SK-N-SH (cell line): ENCODE results near the gene KLHL4. TPM values are rescaled to one million over a fixed set of nuclear protein-coding genes. Genes with fewer than 3 reads are reported as not detected.
A peak's percentile ranks its signal among the peaks of the same experiment; 100 is the strongest.

Experiments
- CTCF ChIA-PET: fragments of 300-600, 350-600 bp; formaldehyde crosslinking; extraction: SDS; loops from one replicate; lab custom pipeline; 2021; lab: Yijun Ruan, JAX
- POLR2A ChIA-PET: fragments of 350-600 bp; sonication (Branson Sonifier 250); formaldehyde crosslinking; extraction: SDS; loops from one replicate; lab custom pipeline; 2020; ENCODE audit warnings: antibody characterized with exemption, inconsistent platforms; lab: Yijun Ruan, JAX
- DNase-seq: peaks from one replicate; pipeline ENCODE4 v3.0.0; 2012
- H2AFZ ChIP-seq: fragments of 200-600 bp; sonication (generic); 2 replicates; pipeline ENCODE4 v1.8.1; 2016; ENCODE audit warnings: antibody characterized with exemption, mild to moderate bottlenecking, low read depth
- H3F3A ChIP-seq: fragments of 200-600 bp; sonication (generic); replicated peaks from 2 replicates; pipeline ENCODE3; 2016; ENCODE audit warnings: antibody characterized with exemption, mild to moderate bottlenecking; ENCODE audit not compliant: insufficient read depth
- H3K27ac ChIP-seq, 2 experiments: fragments of 200-500 bp in 1 of 2; fragments of 200-600 bp in 1 of 2; sonication (Bioruptor generic) in 1 of 2; sonication (generic), shearing (Covaris generic) in 1 of 2; 2 replicates each; pipeline versions ENCODE4 v1.5.1 to v1.6.1; 2014 to 2016; ENCODE audit warnings: low read depth in 2 of 2, inconsistent platforms in 1 of 2, low read length in 1 of 2, mild to moderate bottlenecking in 1 of 2, mixed read lengths in 1 of 2
- H3K27me3 ChIP-seq: fragments of 200-600 bp; sonication (generic), shearing (Covaris generic); 2 replicates; pipeline ENCODE4 v1.6.1; 2016; ENCODE audit warnings: mixed run types; ENCODE audit not compliant: insufficient read depth
- H3K36me3 ChIP-seq, 2 experiments: fragments of 200-500 bp in 1 of 2; fragments of 200-600 bp in 1 of 2; sonication (Bioruptor generic) in 1 of 2; sonication (generic) in 1 of 2; replicated peaks in 1 of 2; 2 replicates each; pipeline versions ENCODE3 to v1.5.1; 2014 to 2016; ENCODE audit warnings: low read length in 1 of 2, mild to moderate bottlenecking in 1 of 2; ENCODE audit not compliant: insufficient read depth in 2 of 2, control insufficient read depth in 1 of 2
- H3K4me1 ChIP-seq, 2 experiments: fragments of 200-500 bp in 1 of 2; fragments of 200-600 bp in 1 of 2; sonication (Bioruptor generic) in 1 of 2; sonication (generic), shearing (Covaris generic) in 1 of 2; 2 replicates each; pipeline versions ENCODE4 v1.5.1 to v1.6.1; 2014 to 2016; ENCODE audit warnings: low read depth in 1 of 2, low read length in 1 of 2, mixed run types in 1 of 2; ENCODE audit not compliant: insufficient read depth in 2 of 2, control insufficient read depth in 1 of 2
- H3K4me2 ChIP-seq: fragments of 200-600 bp; sonication (generic), shearing (Covaris generic); 2 replicates; pipeline ENCODE4 v1.6.1; 2017; ENCODE audit warnings: mixed run types
- H3K4me3 ChIP-seq, 2 experiments: fragments of 200-500 bp in 1 of 2; fragments of 200-600 bp in 1 of 2; sonication (Bioruptor generic) in 1 of 2; sonication (generic), shearing (Covaris generic) in 1 of 2; 2 replicates each; pipeline versions ENCODE4 v1.5.1 to v1.8.1; 2014 to 2016; ENCODE audit warnings: low read depth in 2 of 2, inconsistent platforms in 1 of 2, low read length in 1 of 2, mild to moderate bottlenecking in 1 of 2, mixed read lengths in 1 of 2, moderate library complexity in 1 of 2
- H3K79me2 ChIP-seq: fragments of 200-600 bp; sonication (generic); 2 replicates; pipeline ENCODE4 v1.8.1; 2017; ENCODE audit warnings: mild to moderate bottlenecking; ENCODE audit not compliant: insufficient read depth
- H3K9ac ChIP-seq: fragments of 200-600 bp; sonication (generic); 2 replicates; pipeline ENCODE4 v1.6.1; 2017; ENCODE audit warnings: mixed run types
- H3K9me2 ChIP-seq: fragments of 200-600 bp; sonication (generic); 2 replicates; pipeline ENCODE4 v1.6.1; 2017; ENCODE audit warnings: mixed run types
- H3K9me3 ChIP-seq: fragments of 200-600 bp; sonication (generic); 2 replicates; pipeline ENCODE4 v1.6.1; 2017; ENCODE audit warnings: mixed run types, mild to moderate bottlenecking, moderate library complexity
- H4K20me1 ChIP-seq: fragments of 200-600 bp; sonication (generic); 2 replicates; pipeline ENCODE4 v1.6.1; 2017; ENCODE audit warnings: mild to moderate bottlenecking, mixed run types; ENCODE audit not compliant: insufficient read depth
- ELF1 ChIP-seq: IDR thresholded peaks from 2 replicates; pipeline ENCODE4 v1.4.0; 2012
- EP300 ChIP-seq, 2 experiments: IDR thresholded peaks; 2 replicates each; pipeline versions ENCODE4 v1.4.0 to v1.6.1; 2012; ENCODE audit warnings: borderline replicate concordance in 1 of 2, low read depth in 1 of 2, low read length in 1 of 2
- MXI1 ChIP-seq: IDR thresholded peaks from 2 replicates; pipeline ENCODE4 v1.6.1; 2012; ENCODE audit warnings: mild to moderate bottlenecking, low read depth, low read length, improper control_type of control experiment
- NRF1 ChIP-seq: IDR thresholded peaks from 2 replicates; pipeline ENCODE4 v1.6.1; 2012; ENCODE audit warnings: low read depth, mild to moderate bottlenecking, low read length
- PBX3 ChIP-seq: IDR thresholded peaks from 2 replicates; pipeline ENCODE4; 2012
- RXRA ChIP-seq: IDR thresholded peaks from 2 replicates; pipeline ENCODE4 v1.4.0; 2012; ENCODE audit warnings: low read depth, mild to moderate bottlenecking, borderline replicate concordance
- TCF12 ChIP-seq: IDR thresholded peaks from 2 replicates; pipeline ENCODE4 v1.4.0; 2012
- WGBS: methylation state at CpG from one replicate; pipeline ENCODE4 v1.1.6; 2017; ENCODE audit warnings: low lambda C conversion rate; 5-methylcytosine and 5-hydroxymethylcytosine counted together
- polyA plus RNA-seq, 3 experiments: library from polyadenylated mRNA; depleted of rRNA; stranded (reverse); fragments of >200 nt; gene quantifications; 2 replicates each; pipeline ENCODE4 v1.2.3, GENCODE V29; 2012
- TF ChIP-seq, protein P1 (sequence below): IDR thresholded peaks from 2 replicates; pipeline ENCODE4 v1.6.1; 2012; ENCODE audit warnings: mild to moderate bottlenecking, low read depth, low read length, moderate library complexity

The KLHL4 gene
- 0.18 and 0.24 TPM in 2 replicates for polyA plus RNA-seq (2012; rRNA removed)
- 0.32 and 0.33 TPM in 2 replicates for polyA plus RNA-seq (2012; cell fraction: cytosol; rRNA removed)
- polyA plus RNA-seq (2012; cell fraction: nucleus; rRNA removed): 0.02 and 0.07 TPM in 2 replicates

DNA sequence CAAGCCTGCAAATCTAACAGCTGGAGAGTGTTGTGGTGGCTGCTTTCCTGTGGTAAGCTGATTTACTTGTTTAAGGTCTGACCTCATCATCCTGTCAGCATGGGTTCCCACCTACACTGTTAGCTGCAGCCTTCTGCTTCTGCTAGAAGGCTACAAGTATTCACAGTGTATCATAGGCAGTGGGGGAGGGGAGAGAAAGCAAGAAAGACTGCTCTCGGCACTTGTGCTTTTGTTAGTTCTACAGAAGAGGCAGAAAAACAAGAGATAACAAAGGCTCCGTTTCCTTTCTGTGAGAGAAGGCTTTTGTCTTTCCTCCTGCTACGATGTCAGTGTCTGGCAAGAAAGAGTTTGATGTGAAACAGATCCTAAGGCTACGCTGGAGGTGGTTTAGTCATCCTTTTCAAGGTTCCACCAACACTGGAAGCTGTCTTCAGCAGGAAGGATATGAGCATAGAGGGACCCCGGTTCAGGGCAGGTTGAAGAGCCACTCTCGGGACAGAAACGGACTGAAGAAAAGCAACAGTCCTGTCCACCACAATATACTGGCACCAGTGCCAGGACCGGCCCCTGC is at the start of gene KLHL4:
KLHL4 (plus strand) TSS at position 232 of the 571 bp plus-strand sequence; CDS start at position 324, 92 bp downstream.
- no peaks in the 10 kb centered on the region for H3K4me1 ChIP-seq
- H3K79me2 ChIP-seq: no peaks in the 10 kb centered on the region
- peaks cover 2% of the 10 kb centered on the region; the same call in 1 of the 2 replicates for H3K9me2 ChIP-seq
- POLR2A ChIA-PET: no interaction called here
- CTCF ChIA-PET: no interaction called here
- no peaks in the 10 kb centered on the region for H4K20me1 ChIP-seq
- 0% methylated on average over 8 of the region's 8 CpGs for whole genome bisulfite sequencing
- H3K9ac ChIP-seq: no peak within 1 kb of the TSS
- H3K36me3 ChIP-seq: no peaks in the 10 kb centered on the region
- H3K4me3 ChIP-seq: peak within 1 kb of the TSS in 1 of 2 experiments; percentile 34; a peak in 3 of 4 replicates
- H3K9me3 ChIP-seq: no peaks in the 10 kb centered on the region
- H3K27me3 ChIP-seq: no peaks in the 10 kb centered on the region
- H3K27ac ChIP-seq: no peak within 1 kb of the TSS
- no peaks in the 10 kb centered on the region for H3F3A ChIP-seq
- H3K4me2 ChIP-seq: peak within 1 kb of the TSS; percentile 58
- H2AFZ ChIP-seq: no peak within 1 kb of the TSS; the same call in 1 of the 2 replicates
- TF ChIP-seq RXRA (no peak), EP300 (IDR thresholded peaks at IDR 0.05; ENCODE audit: borderline replicate concordance in 1 of 2, low read depth in 1 of 2, low read length in 1 of 2) (no peak), TCF12 (peak; percentile 61)
- DNase-seq: no peak

GRCh38 chrX:87468941-87469340 is 48.7 kb upstream of the KLHL4 start:
- H3K9me3 ChIP-seq: no peaks in the 10 kb centered on the region
- ChIA-PET POLR2A (no interaction called here), CTCF (no interaction called here)
- H4K20me1 ChIP-seq: no peaks in the 10 kb centered on the region
- no peaks in the 10 kb centered on the region for H3F3A ChIP-seq
- no peaks in the 10 kb centered on the region for H3K27me3 ChIP-seq
- H3K4me3 ChIP-seq: no peak overlapping the region
- no peak overlapping the region for H3K9ac ChIP-seq
- no peak overlapping the region for H2AFZ ChIP-seq
- no peak for DNase-seq
- H3K79me2 ChIP-seq: no peaks in the 10 kb centered on the region
- H3K9me2 ChIP-seq: no peaks in the 10 kb centered on the region
- no peaks in the 10 kb centered on the region for H3K4me1 ChIP-seq
- H3K27ac ChIP-seq: no peak overlapping the region
- no peak for TF ChIP-seq MXI1
- no peak for TF ChIP-seq NRF1
- TF ChIP-seq, protein P1, sequence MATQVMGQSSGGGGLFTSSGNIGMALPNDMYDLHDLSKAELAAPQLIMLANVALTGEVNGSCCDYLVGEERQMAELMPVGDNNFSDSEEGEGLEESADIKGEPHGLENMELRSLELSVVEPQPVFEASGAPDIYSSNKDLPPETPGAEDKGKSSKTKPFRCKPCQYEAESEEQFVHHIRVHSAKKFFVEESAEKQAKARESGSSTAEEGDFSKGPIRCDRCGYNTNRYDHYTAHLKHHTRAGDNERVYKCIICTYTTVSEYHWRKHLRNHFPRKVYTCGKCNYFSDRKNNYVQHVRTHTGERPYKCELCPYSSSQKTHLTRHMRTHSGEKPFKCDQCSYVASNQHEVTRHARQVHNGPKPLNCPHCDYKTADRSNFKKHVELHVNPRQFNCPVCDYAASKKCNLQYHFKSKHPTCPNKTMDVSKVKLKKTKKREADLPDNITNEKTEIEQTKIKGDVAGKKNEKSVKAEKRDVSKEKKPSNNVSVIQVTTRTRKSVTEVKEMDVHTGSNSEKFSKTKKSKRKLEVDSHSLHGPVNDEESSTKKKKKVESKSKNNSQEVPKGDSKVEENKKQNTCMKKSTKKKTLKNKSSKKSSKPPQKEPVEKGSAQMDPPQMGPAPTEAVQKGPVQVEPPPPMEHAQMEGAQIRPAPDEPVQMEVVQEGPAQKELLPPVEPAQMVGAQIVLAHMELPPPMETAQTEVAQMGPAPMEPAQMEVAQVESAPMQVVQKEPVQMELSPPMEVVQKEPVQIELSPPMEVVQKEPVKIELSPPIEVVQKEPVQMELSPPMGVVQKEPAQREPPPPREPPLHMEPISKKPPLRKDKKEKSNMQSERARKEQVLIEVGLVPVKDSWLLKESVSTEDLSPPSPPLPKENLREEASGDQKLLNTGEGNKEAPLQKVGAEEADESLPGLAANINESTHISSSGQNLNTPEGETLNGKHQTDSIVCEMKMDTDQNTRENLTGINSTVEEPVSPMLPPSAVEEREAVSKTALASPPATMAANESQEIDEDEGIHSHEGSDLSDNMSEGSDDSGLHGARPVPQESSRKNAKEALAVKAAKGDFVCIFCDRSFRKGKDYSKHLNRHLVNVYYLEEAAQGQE: no peak
- no peak for TF ChIP-seq EP300 (IDR thresholded peaks at IDR 0.05; ENCODE audit: borderline replicate concordance in 1 of 2, low read depth in 1 of 2, low read length in 1 of 2)
- no peak for TF ChIP-seq PBX3
- no peak for TF ChIP-seq RXRA
- no peak for TF ChIP-seq ELF1
- no peaks in the 10 kb centered on the region for H3K36me3 ChIP-seq
- H3K4me2 ChIP-seq: no peak overlapping the region
- 0% methylated on average over 2 of the region's 2 CpGs for WGBS
